KBM-7 (cell line): ENCODE data around the gene MCM10.
"Not testable (repeated sequence)": the region's sequence is repeated elsewhere in the genome, so short reads cannot be mapped to it uniquely, and the experiment has no call there.

ENCODE experiments used
- DNase-seq: peaks from one replicate; pipeline ENCODE4 v3.0.0-alpha.2; 2015
- in situ Hi-C: fragments of 300-500 bp; cut with MboI; formaldehyde crosslinking; loops from 2 replicates; pipeline ENCODE4 v1.14.3; 2020; ENCODE audit warnings: low sequenced_read_pairs, low pct_unique_long_range_greater_than_20kb, mixed read lengths

The MCM10 gene

GRCh38 chr10:13206546-13207443 lies 45.4 kb downstream of the MCM10 start:
- DNase-seq: peak; percentile 16
- in situ Hi-C loops: no loop called here

GRCh38 chr10:13213163-13213562 lies 51.8 kb downstream of the MCM10 start:
- in situ Hi-C loops: no loop called here
- no peak for DNase-seq

GRCh38 chr10:13218878-13219277 lies 57.5 kb downstream of the MCM10 start:
- in situ Hi-C loops: no loop called here
- DNase-seq: no peak

GRCh38 chr10:13219685-13220670 lies 58.6 kb downstream of the MCM10 start:
- DNase-seq: peak; percentile 63
- in situ Hi-C loops: no loop called here

- in situ Hi-C loops: no loop called here
- DNase-seq: no peak
These were observed 60.2 kb downstream of the MCM10 start for GRCh38 chr10:13221572-13221971.

GRCh38 chr10:13222151-13222550 lies 60.8 kb downstream of the MCM10 start:
- DNase-seq: no peak
- in situ Hi-C loops: no loop called here

GRCh38 chr10:13222566-13222965 lies 61.2 kb downstream of the MCM10 start:
- DNase-seq: no peak
- in situ Hi-C loops: no loop called here

- in situ Hi-C loops: no loop called here
These were observed 61.9 kb downstream of the MCM10 start for GRCh38 chr10:13223241-13223640.

GRCh38 chr10:13224210-13224995 lies 63.0 kb downstream of the MCM10 start:
- DNase-seq: no peak
- in situ Hi-C loops: no loop called here

More at GRCh38 chr10:13223241-13223640, 61.9 kb downstream of the MCM10 start:
- no peak for DNase-seq

GRCh38 chr10:13225601-13226000 lies 64.2 kb downstream of the MCM10 start:
- DNase-seq: no peak
- in situ Hi-C loops: no loop called here

GRCh38 chr10:13227031-13227430 lies 65.7 kb downstream of the MCM10 start:
- in situ Hi-C loops: no loop called here
- DNase-seq: no peak

GRCh38 chr10:13231190-13231589 lies 69.8 kb downstream of the MCM10 start:
- in situ Hi-C loops: no loop called here
- DNase-seq: no peak

- DNase-seq: no peak
These were observed 70.5 kb downstream of the MCM10 start for GRCh38 chr10:13231808-13232207.

GRCh38 chr10:13233358-13233757 lies 72.0 kb downstream of the MCM10 start:
- no peak for DNase-seq
- in situ Hi-C loops: no loop called here

More at GRCh38 chr10:13231808-13232207, 70.5 kb downstream of the MCM10 start:
- in situ Hi-C loops: no loop called here

GRCh38 chr10:13234172-13234571 lies 72.8 kb downstream of the MCM10 start, which contains the start of gene UCMA:
Gene UCMA, minus strand, starts transcription at chr10:13234374. Its CDS starts 116 bp downstream, at chr10:13234258.
- DNase-seq: no peak

GRCh38 chr10:13234736-13235135 lies 73.4 kb downstream of the MCM10 start:
- in situ Hi-C loops: not testable (repeated sequence)

More at GRCh38 chr10:13234172-13234571, 72.8 kb downstream of the MCM10 start, which contains the start of gene UCMA:
- in situ Hi-C loops: no loop called here

GRCh38 chr10:13236638-13237037 lies 75.3 kb downstream of the MCM10 start:
- in situ Hi-C loops: no loop called here
- DNase-seq: no peak

More at GRCh38 chr10:13234736-13235135, 73.4 kb downstream of the MCM10 start:
- DNase-seq: not testable (repeated sequence)

- in situ Hi-C loops: no loop called here
- no peak for DNase-seq
These were observed 77.1 kb downstream of the MCM10 start for GRCh38 chr10:13238271-13239077.
